Measurements from ENCODE around the gene MITF. TPM values are rescaled to one million over a fixed set of nuclear protein-coding genes. Genes with fewer than 3 reads are reported as not detected.
"Not testable (repeated sequence)": the region's sequence is repeated elsewhere in the genome, so short reads cannot be mapped to it uniquely, and the experiment has no call there.

The MITF gene
- total RNA-seq, 2 donors from 2014 or later = 0.32 to 0.46 TPM

DNA sequence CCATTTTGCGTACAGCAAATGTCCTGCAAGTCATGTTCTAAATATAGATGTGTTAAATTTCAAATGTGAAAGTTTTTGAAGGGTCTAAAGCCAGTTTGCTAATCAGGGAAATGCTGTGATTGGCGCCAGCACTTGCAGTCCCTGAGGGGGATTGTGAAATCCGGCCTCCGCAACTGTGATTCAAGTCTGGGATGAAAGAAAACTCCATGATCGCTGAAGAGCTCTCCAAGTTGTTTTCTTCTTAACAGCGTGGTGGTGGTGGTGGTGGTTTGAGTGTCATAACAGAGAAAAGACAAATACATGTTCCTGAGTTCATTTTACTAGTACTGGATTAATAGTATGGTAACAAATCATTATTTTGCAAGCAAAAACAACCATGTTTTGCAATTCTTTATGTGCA is 51.8 kb downstream of the MITF start:
- ATAC-seq (replicated peaks in 1 of 2) (no peak), DNase-seq (no peak)
- Mint-ChIP-seq H3K36me3 (ENCODE audit: insufficient read depth in 2 of 2) (no peaks in the 10 kb centered on the region), H3K27me3 (ENCODE audit: low read depth) (no peaks in the 10 kb centered on the region), H3K4me1 (ENCODE audit: low read depth) (no peaks in the 10 kb centered on the region), H3K9me3 (peaks cover 0 to 6% of the 10 kb centered on the region in 2 donors), H3K4me3 (no peak overlapping the region), H3K27ac (peak overlapping the region; percentile 81)

- H3K36me3 Mint-ChIP-seq (ENCODE audit: insufficient read depth in 2 of 2) = no peaks in the 10 kb centered on the region
- peak; percentile 62 to 64 for ATAC-seq (replicated peaks in 1 of 2)
- H3K9me3 Mint-ChIP-seq = peaks cover 0 to 6% of the 10 kb centered on the region in 2 donors
- no peak for DNase-seq
- no peak overlapping the region for H3K4me3 Mint-ChIP-seq
- H3K27me3 Mint-ChIP-seq (ENCODE audit: low read depth) = no peaks in the 10 kb centered on the region
- no peaks in the 10 kb centered on the region for H3K4me1 Mint-ChIP-seq (ENCODE audit: low read depth)
- H3K27ac Mint-ChIP-seq = no peak overlapping the region
These were observed 52.7 kb downstream of the MITF start for GRCh38 chr3:69791919-69792399.

GRCh38 chr3:69796126-69796525 is 56.9 kb downstream of the MITF start:
- not testable (repeated sequence) for DNase-seq; H3K4me1 Mint-ChIP-seq (ENCODE audit: low read depth); H3K9me3 Mint-ChIP-seq; H3K27me3 Mint-ChIP-seq (ENCODE audit: low read depth); H3K36me3 Mint-ChIP-seq (ENCODE audit: insufficient read depth in 2 of 2); H3K27ac Mint-ChIP-seq; ATAC-seq (replicated peaks in 1 of 2); H3K4me3 Mint-ChIP-seq

DNA sequence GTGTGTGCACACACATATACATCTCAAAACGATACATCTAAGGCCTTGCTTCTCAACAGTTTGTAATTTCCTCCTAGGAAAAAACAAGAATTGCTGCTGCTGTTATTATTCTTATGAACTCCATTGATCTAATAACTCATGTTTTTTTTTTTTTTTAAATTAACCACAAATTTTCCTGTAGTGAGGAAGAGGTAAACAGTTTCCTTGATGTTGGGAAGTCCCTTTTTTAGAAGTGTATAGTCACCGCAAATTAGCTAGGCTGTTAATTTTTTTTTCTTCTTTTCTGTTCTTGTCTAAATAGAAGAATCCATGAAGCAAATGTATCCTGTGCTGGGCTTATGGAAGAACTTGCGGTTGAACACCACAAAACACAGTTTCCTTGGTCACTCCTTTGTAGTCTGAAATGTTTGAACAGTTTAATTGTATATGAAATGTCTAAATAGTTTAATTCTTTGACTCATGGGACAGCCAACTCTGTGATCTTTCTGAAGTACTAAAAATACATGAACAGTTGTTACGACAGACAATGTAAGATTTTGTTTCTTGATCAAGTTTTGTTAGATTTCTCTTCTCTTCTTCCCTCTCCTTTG is 64.5 kb downstream of the MITF start:
- Mint-ChIP-seq H3K9me3 (peaks cover 0 to 1% of the 10 kb centered on the region in 2 donors), H3K36me3 (ENCODE audit: insufficient read depth in 2 of 2) (no peaks in the 10 kb centered on the region), H3K4me1 (ENCODE audit: low read depth) (no peaks in the 10 kb centered on the region), H3K27me3 (ENCODE audit: low read depth) (no peaks in the 10 kb centered on the region), H3K4me3 (no peak overlapping the region), H3K27ac (no peak overlapping the region)
- DNase-seq (no peak), ATAC-seq (replicated peaks in 1 of 2) (no peak)

DNA sequence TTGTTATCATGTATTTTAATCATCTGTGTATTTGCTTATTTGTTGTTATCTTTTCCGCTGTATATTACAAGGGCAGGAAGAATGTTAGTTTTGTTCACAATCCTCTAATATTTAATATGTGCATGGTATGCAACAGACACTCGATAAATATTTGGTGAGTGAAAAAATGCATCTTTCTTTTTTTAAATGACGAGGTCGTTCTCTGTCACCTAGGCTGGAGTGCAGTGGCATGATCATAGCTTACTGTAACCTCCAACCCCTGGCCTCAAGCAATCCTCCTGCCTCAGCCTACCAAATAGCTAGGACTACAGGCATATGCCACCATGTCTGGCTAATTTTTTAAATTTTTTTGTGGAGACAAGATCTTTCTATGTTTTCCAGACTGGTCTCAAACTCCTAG is 66.2 kb downstream of the MITF start:
- no peak for DNase-seq
- H3K9me3 Mint-ChIP-seq = peaks cover 0 to 1% of the 10 kb centered on the region in 2 donors
- no peak for ATAC-seq (replicated peaks in 1 of 2)
- H3K36me3 Mint-ChIP-seq (ENCODE audit: insufficient read depth in 2 of 2) = no peaks in the 10 kb centered on the region
- H3K27me3 Mint-ChIP-seq (ENCODE audit: low read depth) = no peaks in the 10 kb centered on the region
- no peak overlapping the region for H3K4me3 Mint-ChIP-seq
- peak overlapping the region; percentile 35 for H3K27ac Mint-ChIP-seq
- H3K4me1 Mint-ChIP-seq (ENCODE audit: low read depth) = no peaks in the 10 kb centered on the region

DNA sequence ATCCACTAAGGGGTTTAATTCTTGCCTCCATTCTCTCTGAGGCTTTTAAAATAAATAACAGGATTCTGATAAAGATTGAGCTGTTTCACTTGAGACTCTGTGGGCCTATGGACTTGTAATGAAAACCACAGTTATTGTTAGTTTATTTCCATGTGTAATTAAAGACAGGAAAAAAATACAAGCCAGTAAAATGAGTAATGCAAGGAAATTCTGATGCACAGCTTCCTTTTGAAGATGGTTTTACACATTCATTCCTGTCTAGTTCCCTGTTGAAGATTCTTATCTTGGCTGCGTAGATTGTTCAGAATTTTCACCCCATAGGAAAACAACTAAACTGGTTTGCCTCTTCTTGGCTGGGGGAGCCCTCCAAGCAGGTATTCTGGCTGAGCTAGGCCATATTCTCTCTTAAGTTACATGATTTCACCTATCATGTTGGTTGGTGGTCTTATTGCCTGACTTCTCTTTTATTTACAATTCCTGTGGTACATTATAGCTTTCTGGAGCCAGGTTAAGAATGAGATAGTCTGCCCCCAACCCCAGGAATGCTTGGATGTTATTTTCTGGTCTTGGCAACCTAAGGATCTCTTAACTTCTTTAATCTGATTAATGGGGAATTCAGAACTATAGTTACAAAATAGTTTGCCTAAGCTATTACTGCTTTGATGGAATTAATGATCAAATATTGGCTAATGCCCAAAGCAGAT is 67.6 kb downstream of the MITF start:
- H3K4me3 Mint-ChIP-seq = no peak overlapping the region
- ATAC-seq (replicated peaks in 1 of 2) (no peak), DNase-seq (no peak)
- H3K9me3 Mint-ChIP-seq = peaks cover 0 to 1% of the 10 kb centered on the region in 2 donors
- no peaks in the 10 kb centered on the region for H3K27me3 Mint-ChIP-seq (ENCODE audit: low read depth)
- H3K36me3 Mint-ChIP-seq (ENCODE audit: insufficient read depth in 2 of 2) = no peaks in the 10 kb centered on the region
- no peak overlapping the region for H3K27ac Mint-ChIP-seq
- no peaks in the 10 kb centered on the region for H3K4me1 Mint-ChIP-seq (ENCODE audit: low read depth)

- no peaks in the 10 kb centered on the region for H3K4me1 Mint-ChIP-seq (ENCODE audit: low read depth)
- no peaks in the 10 kb centered on the region for H3K36me3 Mint-ChIP-seq (ENCODE audit: insufficient read depth in 2 of 2)
- H3K27me3 Mint-ChIP-seq (ENCODE audit: low read depth) = no peaks in the 10 kb centered on the region
- ATAC-seq (replicated peaks in 1 of 2) (no peak), DNase-seq (no peak)
- no peak overlapping the region for H3K27ac Mint-ChIP-seq
- peaks cover 0 to 1% of the 10 kb centered on the region in 2 donors for H3K9me3 Mint-ChIP-seq
- no peak overlapping the region for H3K4me3 Mint-ChIP-seq
These were observed 68.4 kb downstream of the MITF start for GRCh38 chr3:69807674-69808073.

- Mint-ChIP-seq H3K27me3 (ENCODE audit: low read depth) (no peaks in the 10 kb centered on the region), H3K4me3 (no peak overlapping the region), H3K27ac (no peak overlapping the region), H3K9me3 (peaks cover 0 to 1% of the 10 kb centered on the region in 2 donors), H3K36me3 (ENCODE audit: insufficient read depth in 2 of 2) (no peaks in the 10 kb centered on the region), H3K4me1 (ENCODE audit: low read depth) (no peaks in the 10 kb centered on the region)
- DNase-seq (no peak), ATAC-seq (replicated peaks in 1 of 2) (no peak)
These were observed 70.0 kb downstream of the MITF start for GRCh38 chr3:69809076-69809835.

- DNase-seq = no peak
- ATAC-seq (replicated peaks in 1 of 2) = no peak
- Mint-ChIP-seq H3K36me3 (ENCODE audit: insufficient read depth in 2 of 2) (no peaks in the 10 kb centered on the region), H3K27me3 (ENCODE audit: low read depth) (no peaks in the 10 kb centered on the region), H3K27ac (no peak overlapping the region), H3K9me3 (peaks cover 0 to 1% of the 10 kb centered on the region in 2 donors), H3K4me1 (ENCODE audit: low read depth) (no peaks in the 10 kb centered on the region), H3K4me3 (no peak overlapping the region)
These were observed 72.5 kb downstream of the MITF start for GRCh38 chr3:69811452-69812401.

- Mint-ChIP-seq H3K4me3 (no peak overlapping the region), H3K36me3 (ENCODE audit: insufficient read depth in 2 of 2) (no peaks in the 10 kb centered on the region), H3K9me3 (no peaks in the 10 kb centered on the region), H3K27ac (no peak overlapping the region), H3K27me3 (ENCODE audit: low read depth) (no peaks in the 10 kb centered on the region), H3K4me1 (ENCODE audit: low read depth) (no peaks in the 10 kb centered on the region)
- no peak for ATAC-seq (replicated peaks in 1 of 2)
- no peak for DNase-seq
These were observed 76.7 kb downstream of the MITF start for GRCh38 chr3:69815970-69816369.

DNA sequence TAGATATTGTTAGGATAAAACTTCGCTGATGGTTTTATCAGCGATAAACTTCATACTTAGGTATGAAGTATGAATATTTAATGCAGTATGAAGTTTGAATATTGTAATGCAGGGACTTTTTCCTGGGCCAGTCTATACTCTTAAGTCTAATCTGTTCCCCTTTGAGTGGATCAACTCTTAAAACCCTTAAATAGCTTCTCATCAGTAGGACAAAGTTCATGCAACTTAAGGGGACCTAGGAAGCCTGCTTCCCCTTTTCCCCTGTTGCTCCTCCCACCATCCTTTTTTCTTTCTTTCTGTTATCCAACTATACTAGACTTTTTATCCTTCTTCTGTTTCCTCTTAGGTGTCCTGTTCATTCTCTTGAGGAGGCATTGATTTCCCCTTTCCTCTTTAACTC is 78.7 kb downstream of the MITF start:
- H3K36me3 Mint-ChIP-seq (ENCODE audit: insufficient read depth in 2 of 2) = no peaks in the 10 kb centered on the region
- H3K27ac Mint-ChIP-seq = no peak overlapping the region
- no peak overlapping the region for H3K4me3 Mint-ChIP-seq
- H3K27me3 Mint-ChIP-seq (ENCODE audit: low read depth) = no peaks in the 10 kb centered on the region
- no peak for DNase-seq
- ATAC-seq (replicated peaks in 1 of 2) = no peak
- H3K4me1 Mint-ChIP-seq (ENCODE audit: low read depth) = no peaks in the 10 kb centered on the region
- no peaks in the 10 kb centered on the region for H3K9me3 Mint-ChIP-seq

DNA sequence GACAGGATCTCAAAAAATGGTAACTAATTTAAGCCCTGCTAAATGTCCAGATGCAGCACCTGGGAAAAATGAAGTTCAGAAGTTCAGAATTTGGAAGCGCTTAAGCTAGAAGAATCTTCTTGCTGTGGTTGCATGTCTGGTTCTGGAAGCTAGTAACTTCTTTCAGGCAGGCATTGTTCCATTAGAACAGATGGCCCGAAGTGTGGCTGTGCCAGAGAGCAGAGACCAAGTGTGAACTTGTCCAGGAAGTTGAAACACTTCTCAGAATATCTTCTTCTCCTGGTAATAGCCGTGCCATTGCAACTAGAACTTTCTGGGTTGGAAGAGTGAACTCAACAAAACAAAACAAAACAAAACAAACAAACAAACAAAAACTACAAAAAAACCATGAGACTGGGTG is 80.0 kb downstream of the MITF start:
- H3K27me3 Mint-ChIP-seq (ENCODE audit: low read depth) = no peaks in the 10 kb centered on the region
- ATAC-seq (replicated peaks in 1 of 2) = no peak
- no peaks in the 10 kb centered on the region for H3K4me1 Mint-ChIP-seq (ENCODE audit: low read depth)
- H3K36me3 Mint-ChIP-seq (ENCODE audit: insufficient read depth in 2 of 2) = no peaks in the 10 kb centered on the region
- H3K27ac Mint-ChIP-seq = no peak overlapping the region
- H3K9me3 Mint-ChIP-seq = no peaks in the 10 kb centered on the region
- no peak for DNase-seq
- H3K4me3 Mint-ChIP-seq = no peak overlapping the region
